ENCODE results near the gene EDEM3. TPM values are rescaled to one million over a fixed set of nuclear protein-coding genes. Genes with fewer than 3 reads are reported as not detected.

The EDEM3 gene
- total and polyA plus RNA-seq, 2 of the 8 experiments (the other 6 are each of a cell fraction or from before 2014, with no cell fraction given) = 1.6 to 14.0 TPM

DNA sequence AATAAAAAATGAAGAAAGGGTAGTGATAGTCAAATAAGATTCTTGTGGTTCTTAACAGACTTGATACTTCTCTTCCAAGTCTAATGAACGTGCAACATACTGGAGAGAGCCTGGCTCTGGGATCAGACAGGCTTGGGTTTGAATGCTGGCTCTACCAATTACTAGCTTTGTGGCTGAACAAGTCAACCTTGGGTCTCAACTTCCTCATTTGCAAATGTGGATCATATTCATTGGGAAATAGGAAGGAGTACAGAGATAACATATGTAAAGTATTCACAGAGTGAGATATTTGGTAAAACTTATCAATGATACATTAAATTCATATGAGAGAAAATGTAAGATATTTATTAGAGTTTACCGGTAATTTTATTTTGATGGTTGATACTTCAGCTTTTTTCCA is 2.0 kb downstream of the EDEM3 start:
- H3K18ac ChIP-seq (ENCODE audit: extremely low read depth, low read length) = no peak overlapping the region
- H4K8ac ChIP-seq (ENCODE audit: extremely low read depth, insufficient read depth, low read length) = no peak overlapping the region
- peaks cover 0 to 5% (median 0%) of the 10 kb centered on the region in 4 experiments; a peak in 2 of 7 replicates for H3K27me3 ChIP-seq (replicated peaks in 1 of 4; ENCODE audit: control insufficient read depth in 3 of 4, extremely low read depth in 1 of 4, insufficient read depth in 3 of 4, low read length in 3 of 4)
- H4K5ac ChIP-seq (ENCODE audit: insufficient read length, low read depth, low read length) = no peak overlapping the region
- no peaks in the 10 kb centered on the region for H3K79me2 ChIP-seq (ENCODE audit: control insufficient read depth in 1 of 2, insufficient read depth in 2 of 2, low read length in 2 of 2)
- no peak overlapping the region for H2BK12ac ChIP-seq (ENCODE audit: low read depth, low read length)
- no peak overlapping the region for H3K27ac ChIP-seq (ENCODE audit: low read depth, low read length)
- no peak overlapping the region for H4K91ac ChIP-seq (replicated peaks; ENCODE audit: insufficient read length, low read length)
- ChIA-PET CTCF (ENCODE audit: partially characterized antibody) (interaction anchor here (0.7 to 1.8 kb wide), 2 partner anchors 10 to 621 kb away, joined by 4 to 7 read pairs; no protein-coding TSS in a partner anchor), POLR2A (ENCODE audit: partially characterized antibody) (interaction anchor here (0.7 kb wide), 1 partner anchor 530 kb away, joined by 4 read pairs; no protein-coding TSS in a partner anchor)
- no peak overlapping the region for H2AK5ac ChIP-seq (ENCODE audit: low read depth, low read length)
- H2BK5ac ChIP-seq (ENCODE audit: low read depth, low read length) = no peak overlapping the region
- TF ChIP-seq TCF12 (IDR thresholded peaks at IDR 0.05; ENCODE audit: low read depth, low read length) (no peak), TBP (IDR thresholded peaks at IDR 0.05; ENCODE audit: low read depth, low read length) (no peak)
- H3K36me3 ChIP-seq (ENCODE audit: control insufficient read depth in 2 of 4, insufficient read depth in 4 of 4, low read length in 3 of 4) = no peaks in the 10 kb centered on the region
- H3K14ac ChIP-seq (ENCODE audit: insufficient read length) = no peak overlapping the region
- FAIRE-seq = no peak
- WGBS, 2 experiments (ENCODE audit: extremely low coverage in 1 of 2, insufficient coverage in 1 of 2, insufficient read length in 1 of 2, insufficient replicate concordance in 2 of 2, low coverage in 1 of 2, low lambda C conversion rate in 2 of 2, missing lambda C conversion rate in 1 of 2) = 93% methylated on average over 2 of the region's 2 CpGs; no CpG with 5 or more reads in 1 of the 2 experiments
- no peak overlapping the region for H3K4ac ChIP-seq (replicated peaks; ENCODE audit: insufficient read length, low read depth, low read length)
- no peak overlapping the region; a peak in 1 of 4 replicates for H3K4me2 ChIP-seq (ENCODE audit: insufficient read depth in 1 of 2, low read depth in 2 of 2, low read length in 2 of 2)
- DNase-seq (ENCODE audit: low read depth in 1 of 2, low spot score in 2 of 2) = no peak
- H3K79me1 ChIP-seq (ENCODE audit: low read depth, low read length) = no peaks in the 10 kb centered on the region
- peaks cover 0 to 3% of the 10 kb centered on the region in 2 experiments for H4K20me1 ChIP-seq (replicated peaks in 1 of 2; ENCODE audit: control insufficient read depth in 1 of 2, insufficient read depth in 2 of 2, low read length in 2 of 2)
- H3K9ac ChIP-seq (replicated peaks in 1 of 4; ENCODE audit: extremely low read depth in 1 of 4, low read depth in 3 of 4, low read length in 3 of 4) = no peak overlapping the region
- H2BK15ac ChIP-seq (ENCODE audit: low read length) = no peak overlapping the region
- no peak overlapping the region for H3K23ac ChIP-seq (ENCODE audit: insufficient read length)
- H2BK120ac ChIP-seq (replicated peaks; ENCODE audit: low read depth, low read length) = no peak overlapping the region
- peaks cover 11% of the 10 kb centered on the region for H3K23me2 ChIP-seq (ENCODE audit: low read depth, low read length)
- H3K4me3 ChIP-seq (ENCODE audit: extremely low read depth in 1 of 4, insufficient read depth in 2 of 4, low read depth in 3 of 4, low read length in 4 of 4) = no peak overlapping the region
- no peak overlapping the region for H3K56ac ChIP-seq (replicated peaks; ENCODE audit: insufficient read length, low read depth, low read length)
- H3K4me1 ChIP-seq (replicated peaks in 1 of 4; ENCODE audit: control insufficient read depth in 3 of 4, insufficient read depth in 4 of 4, low read length in 3 of 4) = peaks cover 0 to 7% (median 1%) of the 10 kb centered on the region in 4 experiments; a peak in 3 of 7 replicates
- H2BK20ac ChIP-seq (ENCODE audit: low read length) = no peak overlapping the region
- H3K9me3 ChIP-seq (ENCODE audit: insufficient read depth in 2 of 2, low read depth in 1 of 2, low read length in 1 of 2) = no peaks in the 10 kb centered on the region
- H2AFZ ChIP-seq (ENCODE audit: low read length) = no peak overlapping the region

All from H1 (cell line).